Natural killer cell treated with Interleukin-12 subunit alpha and Interleukin-12 subunit beta and Interleukin-15 and Interleukin-18, amount 100 ng/mL, for 72 hours (primary cell): ENCODE results near the gene RALGDS. TPM values are rescaled to one million over a fixed set of nuclear protein-coding genes. Genes with fewer than 3 reads are reported as not detected.
"Not testable (repeated sequence)": the region's sequence is repeated elsewhere in the genome, so short reads cannot be mapped to it uniquely, and the experiment has no call there.

Experiments
- ATAC-seq, 2 donors: fragments of 150-1000 bp; cut with Tn5 transposase in 1 of 2; sonication (Bioruptor Pico), chemical (Tn5 transposase) in 1 of 2; 2 replicates each; pipeline ENCODE4 v1.10.0; 2021
- DNase-seq: peaks from one replicate; pipeline ENCODE4 v3.0.0; 2022; ENCODE audit warnings: low spot score
- H3K27ac Mint-ChIP-seq, 2 donors: 1 replicate in 1 of 2; 2 replicates in 1 of 2; pipeline ENCODE4 v1.8.0; 2022; ENCODE audit warnings: mixed read lengths in 2 of 2, mild to moderate bottlenecking in 1 of 2, moderate library complexity in 1 of 2
- H3K27me3 Mint-ChIP-seq, 2 donors: 1 replicate in 1 of 2; 2 replicates in 1 of 2; pipeline ENCODE4 v1.8.0; 2022; ENCODE audit warnings: mixed read lengths in 2 of 2
- H3K36me3 Mint-ChIP-seq: one replicate; pipeline ENCODE4 v1.8.0; 2022; ENCODE audit warnings: mixed read lengths
- H3K4me1 Mint-ChIP-seq, 2 donors: 1 replicate in 1 of 2; 2 replicates in 1 of 2; pipeline ENCODE4 v1.8.0; 2022; ENCODE audit warnings: low read depth in 2 of 2, mixed read lengths in 2 of 2, mild to moderate bottlenecking in 1 of 2
- H3K4me3 Mint-ChIP-seq: one replicate; pipeline ENCODE4 v1.8.0; 2022; ENCODE audit warnings: mixed read lengths
- H3K9me3 Mint-ChIP-seq: 2 replicates; pipeline ENCODE4 v1.8.0; 2022; ENCODE audit warnings: mixed read lengths
- total RNA-seq, 2 donors: library from RNA; stranded (reverse); gene quantifications; one replicate each; pipeline ENCODE4 v1.2.3, GENCODE V29; 2022

RALGDS gene
- total RNA-seq = 100 to 1,000 TPM; 138 to 159 TPM

DNA sequence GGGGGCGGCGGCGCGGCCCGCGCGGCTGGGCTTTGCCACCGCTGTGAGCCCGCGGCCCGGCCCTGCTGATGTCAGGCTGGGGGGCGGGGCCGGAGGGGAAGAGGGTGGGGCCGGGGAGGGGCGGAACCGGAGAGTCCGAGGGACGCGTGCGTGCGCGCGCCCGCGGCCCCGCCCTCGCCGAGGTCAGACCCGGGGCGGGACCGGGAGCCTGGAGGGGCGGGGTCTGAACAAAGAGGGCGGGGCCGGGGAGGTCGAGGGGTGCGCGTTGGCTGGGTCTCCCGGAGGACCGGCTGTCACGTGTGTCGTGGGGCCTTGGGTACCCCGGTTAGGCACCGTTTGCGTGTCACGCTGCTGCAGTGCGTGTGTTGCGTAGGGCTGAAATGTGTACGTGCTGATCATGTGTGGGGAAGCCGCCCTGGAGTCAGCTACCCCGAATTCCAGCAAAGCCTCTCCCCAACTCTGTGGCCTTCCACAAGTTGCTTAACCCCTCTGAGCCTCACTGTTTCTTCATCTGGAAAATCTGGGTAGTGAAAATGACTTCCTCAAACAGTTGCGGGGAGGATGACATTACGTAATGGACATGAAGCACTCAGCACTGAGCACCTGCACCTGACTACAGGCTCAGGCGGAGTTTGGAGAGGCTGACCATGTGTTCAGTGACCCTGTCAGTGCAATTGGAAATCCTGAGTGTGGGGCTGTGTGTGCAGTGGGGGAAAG is at the start of gene RALGDS:
Gene RALGDS, minus strand, starts transcription at position 43 of the 717 bp plus-strand sequence. CDS start 86 bp downstream, outside the sequence.
- Mint-ChIP-seq H3K4me1 (peaks cover 51 to 62% of the 10 kb centered on the region in 2 donors), H3K36me3 (no peaks in the 10 kb centered on the region), H3K27me3 (no peaks in the 10 kb centered on the region), H3K4me3 (peak within 1 kb of the TSS; percentile 83), H3K27ac (peak within 1 kb of the TSS; percentile 74 to 90), H3K9me3 (no peaks in the 10 kb centered on the region)
- DNase-seq (peak; percentile 93), ATAC-seq (peak; percentile 89 to 93)

DNA sequence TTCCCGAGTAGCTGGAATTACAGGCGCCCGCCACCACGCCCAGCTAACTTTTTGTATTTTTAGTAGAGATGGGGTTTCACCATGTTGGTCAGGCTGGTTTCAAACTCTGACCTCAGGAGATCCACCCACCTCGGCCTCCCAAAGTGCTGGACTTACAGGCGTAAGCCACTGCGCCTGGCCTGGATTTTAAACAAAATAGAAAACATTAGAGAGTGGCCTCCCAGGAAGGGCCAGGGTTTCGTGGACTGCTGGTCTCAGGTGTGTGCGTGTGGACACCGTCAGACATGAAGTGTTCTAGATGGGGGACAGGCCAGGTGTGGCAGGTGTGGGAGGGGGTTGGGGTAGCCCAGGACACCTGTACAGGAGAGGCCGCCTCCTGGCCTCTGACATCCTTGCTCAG is 49.7 kb upstream of the RALGDS start:
- peaks cover 6 to 12% of the 10 kb centered on the region in 2 donors for H3K27me3 Mint-ChIP-seq
- no peak for ATAC-seq
- no peaks in the 10 kb centered on the region for H3K36me3 Mint-ChIP-seq
- no peaks in the 10 kb centered on the region for H3K4me1 Mint-ChIP-seq
- no peaks in the 10 kb centered on the region for H3K9me3 Mint-ChIP-seq
- no peak for DNase-seq
- H3K27ac Mint-ChIP-seq = no peak overlapping the region
- H3K4me3 Mint-ChIP-seq = no peak overlapping the region

GRCh38 chr9:133169687-133170086 is 48.6 kb upstream of the RALGDS start:
- H3K27ac Mint-ChIP-seq, H3K4me1 Mint-ChIP-seq, H3K9me3 Mint-ChIP-seq, H3K36me3 Mint-ChIP-seq, H3K4me3 Mint-ChIP-seq, ATAC-seq, DNase-seq, H3K27me3 Mint-ChIP-seq: not testable (repeated sequence)

- no peak for DNase-seq
- Mint-ChIP-seq H3K4me3 (no peak overlapping the region), H3K36me3 (no peaks in the 10 kb centered on the region), H3K9me3 (no peaks in the 10 kb centered on the region), H3K4me1 (no peaks in the 10 kb centered on the region), H3K27me3 (peaks cover 4 to 5% of the 10 kb centered on the region in 2 donors), H3K27ac (no peak overlapping the region)
- ATAC-seq = no peak
These were observed 48.1 kb upstream of the RALGDS start for GRCh38 chr9:133169102-133169501.

DNA sequence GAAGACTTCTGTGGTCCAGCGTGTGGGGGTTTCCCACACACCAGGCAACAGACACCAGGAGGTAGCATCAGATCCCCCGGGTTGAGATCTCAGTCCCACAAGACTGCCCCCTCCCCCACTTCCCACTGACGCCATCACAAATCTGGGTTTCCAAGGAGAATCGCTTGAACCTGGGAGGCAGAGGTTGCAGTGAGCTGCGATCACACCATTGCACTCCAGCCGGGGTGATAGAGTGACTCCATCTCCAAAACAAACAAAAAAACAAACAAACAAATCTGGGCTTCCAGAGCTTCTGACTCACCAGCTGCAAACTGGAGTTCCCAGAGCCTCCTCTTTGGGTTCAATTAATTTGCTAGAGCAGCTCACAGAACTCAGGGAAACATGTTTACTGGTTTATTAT is 47.4 kb upstream of the RALGDS start:
- Mint-ChIP-seq H3K27ac (peak overlapping the region in 1 of 2 donors; percentile 56), H3K27me3 (peaks cover 4 to 5% of the 10 kb centered on the region in 2 donors), H3K9me3 (no peaks in the 10 kb centered on the region), H3K4me3 (no peak overlapping the region), H3K36me3 (no peaks in the 10 kb centered on the region), H3K4me1 (no peaks in the 10 kb centered on the region)
- DNase-seq (no peak), ATAC-seq (no peak)

DNA sequence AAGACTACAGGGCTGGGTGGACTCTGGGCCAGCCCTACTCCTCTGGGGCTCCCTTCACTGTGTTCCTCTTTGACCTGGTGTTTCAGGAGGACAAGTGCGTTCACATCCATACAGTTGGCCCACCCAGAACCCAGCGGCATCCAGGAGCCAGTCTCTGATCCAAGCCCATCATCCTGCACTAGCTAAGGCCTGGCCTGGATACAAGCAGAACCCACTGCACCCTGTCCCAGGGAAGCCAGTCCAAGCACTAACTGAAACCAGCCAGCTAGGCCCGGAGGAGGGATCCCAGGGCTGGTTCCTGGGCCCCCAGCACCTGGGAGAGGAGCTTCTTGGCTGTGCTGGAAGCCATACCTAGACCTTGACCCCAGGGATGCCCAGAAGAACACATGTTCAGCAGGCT is 46.7 kb upstream of the RALGDS start:
- Mint-ChIP-seq H3K4me3 (no peak overlapping the region), H3K9me3 (no peaks in the 10 kb centered on the region), H3K27ac (no peak overlapping the region), H3K4me1 (no peaks in the 10 kb centered on the region), H3K27me3 (peaks cover 4 to 5% of the 10 kb centered on the region in 2 donors), H3K36me3 (no peaks in the 10 kb centered on the region)
- no peak for ATAC-seq
- DNase-seq = no peak

GRCh38 chr9:133167096-133167730 is 46.2 kb upstream of the RALGDS start:
- Mint-ChIP-seq H3K27ac (no peak overlapping the region), H3K4me1 (no peaks in the 10 kb centered on the region), H3K9me3 (no peaks in the 10 kb centered on the region), H3K4me3 (no peak overlapping the region), H3K27me3 (peaks cover 4 to 5% of the 10 kb centered on the region in 2 donors), H3K36me3 (no peaks in the 10 kb centered on the region)
- ATAC-seq (no peak), DNase-seq (no peak)

DNA sequence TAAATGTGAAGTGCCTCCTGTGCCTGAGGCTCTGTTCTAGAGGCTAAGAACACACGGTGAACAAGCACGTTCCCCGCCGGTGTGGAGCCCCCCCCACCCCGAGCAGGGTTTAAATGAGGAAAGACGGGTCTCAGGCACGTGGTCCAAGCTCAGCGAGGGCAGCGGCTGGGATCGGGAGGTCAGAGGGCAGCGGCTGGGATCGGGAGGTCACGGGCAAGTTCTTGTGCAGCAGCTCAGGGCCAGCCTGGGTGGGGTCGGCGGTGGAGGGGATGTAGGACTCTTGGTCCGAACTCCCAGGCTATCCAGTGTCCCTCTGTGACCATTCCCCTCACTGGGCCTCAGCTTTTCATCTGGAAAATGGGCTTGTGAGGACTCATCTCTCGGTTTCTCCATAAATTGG is 45.4 kb upstream of the RALGDS start:
- Mint-ChIP-seq H3K4me1 (peaks cover 0 to 5% of the 10 kb centered on the region in 2 donors), H3K4me3 (no peak overlapping the region), H3K36me3 (no peaks in the 10 kb centered on the region), H3K27ac (no peak overlapping the region), H3K27me3 (peaks cover 4 to 6% of the 10 kb centered on the region in 2 donors), H3K9me3 (no peaks in the 10 kb centered on the region)
- ATAC-seq (no peak), DNase-seq (no peak)

- no peaks in the 10 kb centered on the region for H3K9me3 Mint-ChIP-seq
- H3K4me3 Mint-ChIP-seq = no peak overlapping the region
- DNase-seq (no peak), ATAC-seq (no peak)
- H3K36me3 Mint-ChIP-seq = no peaks in the 10 kb centered on the region
- peaks cover 5 to 10% of the 10 kb centered on the region in 2 donors for H3K27me3 Mint-ChIP-seq
- peaks cover 0 to 5% of the 10 kb centered on the region in 2 donors for H3K4me1 Mint-ChIP-seq
- H3K27ac Mint-ChIP-seq = no peak overlapping the region
These were observed 44.4 kb upstream of the RALGDS start for GRCh38 chr9:133165452-133165730.

- Mint-ChIP-seq H3K4me3 (peak overlapping the region; percentile 65), H3K9me3 (no peaks in the 10 kb centered on the region), H3K36me3 (no peaks in the 10 kb centered on the region), H3K4me1 (peaks cover 0 to 5% of the 10 kb centered on the region in 2 donors), H3K27me3 (peaks cover 6 to 17% of the 10 kb centered on the region in 2 donors), H3K27ac (no peak overlapping the region)
- DNase-seq (no peak), ATAC-seq (no peak)
These were observed 43.2 kb upstream of the RALGDS start for GRCh38 chr9:133164191-133164590.

GRCh38 chr9:133163504-133164172 is 42.6 kb upstream of the RALGDS start, which contains the start of gene GBGT1:
TSS of gene GBGT1 (minus strand) at chr9:133163914. CDS start at chr9:133162412, 1,502 bp downstream.
- Mint-ChIP-seq H3K9me3 (no peaks in the 10 kb centered on the region), H3K4me3 (peak within 1 kb of the TSS; percentile 65), H3K27ac (no peak within 1 kb of the TSS), H3K4me1 (peaks cover 0 to 5% of the 10 kb centered on the region in 2 donors), H3K27me3 (peaks cover 6 to 17% of the 10 kb centered on the region in 2 donors), H3K36me3 (no peaks in the 10 kb centered on the region)
- ATAC-seq (peak; percentile 67 to 73), DNase-seq (no peak)

GRCh38 chr9:133162861-133163503 is 41.9 kb upstream of the RALGDS start:
- Mint-ChIP-seq H3K27ac (no peak overlapping the region), H3K36me3 (no peaks in the 10 kb centered on the region), H3K27me3 (peaks cover 6 to 17% of the 10 kb centered on the region in 2 donors), H3K4me3 (peak overlapping the region; percentile 50), H3K4me1 (peaks cover 0 to 5% of the 10 kb centered on the region in 2 donors), H3K9me3 (no peaks in the 10 kb centered on the region)
- ATAC-seq = no peak
- no peak for DNase-seq

DNA sequence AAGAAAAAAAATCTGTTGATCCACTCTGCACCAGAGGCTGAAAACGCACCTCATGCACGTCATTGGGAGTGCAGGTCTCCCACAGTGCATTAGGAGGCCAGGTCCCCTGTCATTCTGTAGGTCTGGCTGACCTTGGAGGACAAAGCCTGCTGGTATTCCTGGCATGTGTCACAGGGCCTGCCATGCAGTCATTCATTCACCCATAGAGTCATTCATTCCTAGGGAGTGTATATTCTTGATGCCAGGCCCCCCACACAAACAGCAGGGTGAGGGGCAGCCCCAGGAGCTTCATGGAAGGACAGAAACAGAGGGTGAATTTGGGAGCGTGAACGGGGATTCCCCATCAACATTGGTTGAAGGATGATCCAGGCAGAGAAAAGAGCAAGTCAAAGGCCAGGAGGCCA is 40.5 kb upstream of the RALGDS start:
- ATAC-seq (no peak), DNase-seq (no peak)
- no peaks in the 10 kb centered on the region for H3K9me3 Mint-ChIP-seq
- peaks cover 6 to 17% of the 10 kb centered on the region in 2 donors for H3K27me3 Mint-ChIP-seq
- no peaks in the 10 kb centered on the region for H3K36me3 Mint-ChIP-seq
- H3K4me1 Mint-ChIP-seq = peaks cover 0 to 5% of the 10 kb centered on the region in 2 donors
- peak overlapping the region; percentile 24 for H3K4me3 Mint-ChIP-seq
- H3K27ac Mint-ChIP-seq = no peak overlapping the region
